ENCODE results near the gene KRTAP4-16. TPM values are rescaled to one million over a fixed set of nuclear protein-coding genes. Genes with fewer than 3 reads are reported as not detected.
"Not testable (repeated sequence)": the region's sequence is repeated elsewhere in the genome, so short reads cannot be mapped to it uniquely, and the experiment has no call there.

The KRTAP4-16 gene
- not detected for total RNA-seq
- long read RNA-seq: 0 reads

DNA sequence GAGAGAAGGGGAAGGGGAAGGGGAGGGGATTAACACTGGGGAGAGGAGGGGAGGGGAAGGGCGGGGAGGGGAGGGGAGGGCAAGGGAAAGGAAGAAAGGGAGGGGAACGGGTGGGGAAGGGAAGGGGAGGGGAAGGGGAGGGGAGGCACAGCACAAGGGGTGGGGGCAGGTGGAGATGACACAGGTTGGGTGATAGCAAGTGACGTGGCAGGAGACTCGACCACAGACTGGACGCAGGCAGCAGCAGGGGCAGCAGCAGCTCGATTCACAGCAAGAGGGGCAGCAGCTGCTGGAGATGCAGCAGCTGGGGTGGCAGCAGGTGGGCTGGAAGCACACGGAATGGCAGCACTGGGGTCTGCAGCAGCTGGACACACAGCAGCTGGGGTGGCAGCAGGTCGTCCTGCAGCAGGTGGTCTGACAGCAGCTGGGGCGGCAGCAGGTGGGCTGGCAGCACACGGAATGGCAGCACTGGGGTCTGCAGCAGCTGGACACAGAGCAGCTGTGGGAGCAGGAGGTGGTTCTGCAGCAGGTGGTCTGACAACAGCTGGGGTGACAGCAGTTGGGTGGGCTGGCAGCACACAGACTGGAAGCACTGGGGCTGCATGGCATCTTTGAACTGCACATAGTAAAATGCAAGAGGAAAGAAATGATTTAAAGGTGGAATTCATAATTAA lies at the start of gene KRTAP4-16:
Gene KRTAP4-16 (minus strand): TSS at position 624 of the 674 bp plus-strand sequence. CDS start 0 bp downstream, at position 624.
- H3K4me3 ChIP-seq: no peak within 1 kb of the TSS
- 19% methylated on average over 4 of the region's 10 CpGs for WGBS (ENCODE audit: insufficient coverage, low coverage, low lambda C conversion rate, missing lambda C conversion rate)
- TF ChIP-seq CTCF (IDR thresholded peaks at IDR 0.05) (no peak), POLR2A (IDR thresholded peaks at IDR 0.05) (no peak)
- no peak for ATAC-seq
- H3K27ac ChIP-seq: no peak within 1 kb of the TSS
- no peaks in the 10 kb centered on the region for H3K36me3 ChIP-seq
- no peaks in the 10 kb centered on the region for H3K9me3 ChIP-seq
- DNase-seq: no peak
- H3K27me3 ChIP-seq: no peaks in the 10 kb centered on the region
- intact Hi-C loops (cut with DNase I): no loop called here
- H3K4me1 ChIP-seq: no peaks in the 10 kb centered on the region

DNA sequence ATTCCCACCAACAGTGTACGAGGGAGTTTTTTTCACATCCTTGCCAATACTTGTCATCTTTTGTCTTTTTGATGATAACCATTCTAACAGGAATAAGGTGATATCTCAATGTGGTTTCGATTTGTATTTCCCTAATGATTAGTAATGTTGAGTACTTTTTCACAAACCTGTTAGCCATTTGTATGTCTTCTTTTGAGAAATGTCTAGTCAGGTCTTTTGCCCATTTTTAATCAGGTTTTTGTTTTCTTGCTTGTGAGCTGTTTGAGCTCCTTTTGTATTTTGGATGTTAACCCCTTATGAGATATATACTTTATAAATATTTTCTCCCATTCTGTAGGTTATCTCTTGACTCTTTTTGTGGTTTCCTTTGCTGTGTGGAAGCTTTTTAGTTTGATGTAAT lies 49.5 kb upstream of the KRTAP4-16 start:
- WGBS (ENCODE audit: insufficient coverage, low coverage, low lambda C conversion rate, missing lambda C conversion rate): 38% methylated on average over 2 of the region's 2 CpGs

GRCh38 chr17:41150026-41150425 lies 48.0 kb upstream of the KRTAP4-16 start:
- ATAC-seq: no peak
- Histone ChIP-seq H3K4me3 (no peak overlapping the region), H3K9me3 (no peaks in the 10 kb centered on the region), H3K27me3 (no peaks in the 10 kb centered on the region), H3K4me1 (no peaks in the 10 kb centered on the region), H3K36me3 (no peaks in the 10 kb centered on the region), H3K27ac (no peak overlapping the region)
- intact Hi-C loops (cut with DNase I): no loop called here
- WGBS (ENCODE audit: insufficient coverage, low coverage, low lambda C conversion rate, missing lambda C conversion rate): 67% methylated on average over 4 of the region's 4 CpGs
- DNase-seq: no peak
- TF ChIP-seq POLR2A (IDR thresholded peaks at IDR 0.05) (no peak), CTCF (IDR thresholded peaks at IDR 0.05) (no peak)

More for the DNA sequence above, 49.5 kb upstream of the KRTAP4-16 start:
- H3K36me3 ChIP-seq: no peaks in the 10 kb centered on the region
- H3K9me3 ChIP-seq: no peaks in the 10 kb centered on the region
- ATAC-seq (no peak), DNase-seq (no peak)
- H3K27me3 ChIP-seq: no peaks in the 10 kb centered on the region
- intact Hi-C loops (cut with DNase I): no loop called here
- H3K4me1 ChIP-seq: no peaks in the 10 kb centered on the region
- H3K4me3 ChIP-seq: no peak overlapping the region
- TF ChIP-seq POLR2A (IDR thresholded peaks at IDR 0.05) (no peak), CTCF (IDR thresholded peaks at IDR 0.05) (no peak)
- no peak overlapping the region for H3K27ac ChIP-seq

GRCh38 chr17:41149652-41149985 lies 47.6 kb upstream of the KRTAP4-16 start, which contains the start of gene KRTAP4-5:
KRTAP4-5 (minus strand) TSS chr17:41149825; CDS start chr17:41149767, 58 bp downstream.
- 13% methylated on average over 1 of the region's 2 CpGs for WGBS (ENCODE audit: insufficient coverage, low coverage, low lambda C conversion rate, missing lambda C conversion rate)
- ATAC-seq: no peak
- intact Hi-C loops (cut with DNase I): no loop called here
- DNase-seq: no peak
- Histone ChIP-seq H3K4me1 (no peaks in the 10 kb centered on the region), H3K27ac (no peak within 1 kb of the TSS), H3K4me3 (no peak within 1 kb of the TSS), H3K9me3 (no peaks in the 10 kb centered on the region), H3K27me3 (no peaks in the 10 kb centered on the region), H3K36me3 (no peaks in the 10 kb centered on the region)
- TF ChIP-seq POLR2A (IDR thresholded peaks at IDR 0.05) (no peak), CTCF (IDR thresholded peaks at IDR 0.05) (no peak)

- H3K36me3 ChIP-seq; H3K9me3 ChIP-seq; ATAC-seq; H3K4me3 ChIP-seq; H3K4me1 ChIP-seq; H3K27ac ChIP-seq; intact Hi-C loops (cut with DNase I); H3K27me3 ChIP-seq; DNase-seq: not testable (repeated sequence)
- 52% methylated on average over 4 of the region's 10 CpGs for WGBS (ENCODE audit: insufficient coverage, low coverage, low lambda C conversion rate, missing lambda C conversion rate)
Measured at GRCh38 chr17:41148971-41149651, 47.1 kb upstream of the KRTAP4-16 start.
